Cortex of kidney (tissue), 1 donor: ENCODE data around the gene ZNF467.

Experiments
- DNase-seq: peaks from one replicate; lab custom pipeline; 2025; lab: John Stamatoyannopoulos, UW

The ZNF467 gene, protein sequence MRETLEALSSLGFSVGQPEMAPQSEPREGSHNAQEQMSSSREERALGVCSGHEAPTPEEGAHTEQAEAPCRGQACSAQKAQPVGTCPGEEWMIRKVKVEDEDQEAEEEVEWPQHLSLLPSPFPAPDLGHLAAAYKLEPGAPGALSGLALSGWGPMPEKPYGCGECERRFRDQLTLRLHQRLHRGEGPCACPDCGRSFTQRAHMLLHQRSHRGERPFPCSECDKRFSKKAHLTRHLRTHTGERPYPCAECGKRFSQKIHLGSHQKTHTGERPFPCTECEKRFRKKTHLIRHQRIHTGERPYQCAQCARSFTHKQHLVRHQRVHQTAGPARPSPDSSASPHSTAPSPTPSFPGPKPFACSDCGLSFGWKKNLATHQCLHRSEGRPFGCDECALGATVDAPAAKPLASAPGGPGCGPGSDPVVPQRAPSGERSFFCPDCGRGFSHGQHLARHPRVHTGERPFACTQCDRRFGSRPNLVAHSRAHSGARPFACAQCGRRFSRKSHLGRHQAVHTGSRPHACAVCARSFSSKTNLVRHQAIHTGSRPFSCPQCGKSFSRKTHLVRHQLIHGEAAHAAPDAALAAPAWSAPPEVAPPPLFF

GRCh38 chr7:149773446-149774236 is at the start of gene ZNF467:
TSS of gene ZNF467 (minus strand) at chr7:149773588. CDS start at chr7:149771032, 2,556 bp downstream.
- no peak for DNase-seq

GRCh38 chr7:149822353-149822943 is 49.1 kb upstream of the ZNF467 start:
- DNase-seq, result no peak

- DNase-seq, result no peak
These were observed 48.1 kb upstream of the ZNF467 start for GRCh38 chr7:149821191-149822148.

DNA sequence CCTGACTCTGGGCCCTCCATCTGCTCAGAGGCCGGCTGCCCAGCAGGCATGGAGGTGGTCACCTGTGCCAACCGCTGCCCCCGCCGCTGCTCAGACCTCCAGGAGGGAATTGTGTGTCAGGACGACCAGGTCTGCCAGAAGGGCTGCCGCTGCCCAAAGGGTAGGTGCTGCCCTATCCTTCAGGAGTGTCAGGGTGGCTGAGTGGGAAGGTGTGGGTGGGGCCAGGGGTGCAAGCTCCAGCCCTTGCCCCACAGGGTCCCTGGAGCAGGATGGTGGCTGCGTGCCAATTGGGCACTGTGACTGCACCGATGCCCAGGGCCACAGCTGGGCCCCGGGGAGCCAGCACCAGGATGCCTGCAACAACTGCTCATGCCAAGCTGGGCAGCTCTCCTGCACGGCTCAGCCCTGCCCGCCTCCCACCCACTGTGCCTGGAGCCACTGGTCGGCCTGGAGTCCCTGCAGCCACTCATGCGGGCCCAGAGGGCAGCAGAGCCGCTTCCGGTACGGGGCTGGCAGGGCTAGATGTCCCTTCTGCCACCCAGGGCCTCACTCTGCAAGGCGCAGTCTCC is 47.3 kb upstream of the ZNF467 start:
- DNase-seq, result no peak

DNA sequence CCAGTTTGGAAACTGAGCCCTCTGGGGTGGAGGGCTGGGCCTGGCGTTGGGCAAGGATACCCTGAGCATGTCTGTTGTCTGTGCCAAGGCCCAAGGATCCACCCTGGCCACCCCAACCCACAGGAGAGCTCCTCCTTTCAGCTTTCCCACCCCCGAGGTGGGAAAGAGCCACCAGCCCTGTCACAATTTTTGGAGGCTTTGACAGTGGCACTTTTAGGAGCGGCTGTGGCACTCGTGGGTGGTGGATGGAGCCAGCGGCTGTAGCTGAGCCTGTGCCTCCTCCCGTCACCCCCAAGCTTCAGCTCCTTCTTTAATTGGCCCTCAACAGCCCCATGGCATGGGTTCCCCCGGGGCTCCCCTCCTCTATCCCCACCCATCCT is 46.6 kb upstream of the ZNF467 start:
- DNase-seq, result no peak

DNA sequence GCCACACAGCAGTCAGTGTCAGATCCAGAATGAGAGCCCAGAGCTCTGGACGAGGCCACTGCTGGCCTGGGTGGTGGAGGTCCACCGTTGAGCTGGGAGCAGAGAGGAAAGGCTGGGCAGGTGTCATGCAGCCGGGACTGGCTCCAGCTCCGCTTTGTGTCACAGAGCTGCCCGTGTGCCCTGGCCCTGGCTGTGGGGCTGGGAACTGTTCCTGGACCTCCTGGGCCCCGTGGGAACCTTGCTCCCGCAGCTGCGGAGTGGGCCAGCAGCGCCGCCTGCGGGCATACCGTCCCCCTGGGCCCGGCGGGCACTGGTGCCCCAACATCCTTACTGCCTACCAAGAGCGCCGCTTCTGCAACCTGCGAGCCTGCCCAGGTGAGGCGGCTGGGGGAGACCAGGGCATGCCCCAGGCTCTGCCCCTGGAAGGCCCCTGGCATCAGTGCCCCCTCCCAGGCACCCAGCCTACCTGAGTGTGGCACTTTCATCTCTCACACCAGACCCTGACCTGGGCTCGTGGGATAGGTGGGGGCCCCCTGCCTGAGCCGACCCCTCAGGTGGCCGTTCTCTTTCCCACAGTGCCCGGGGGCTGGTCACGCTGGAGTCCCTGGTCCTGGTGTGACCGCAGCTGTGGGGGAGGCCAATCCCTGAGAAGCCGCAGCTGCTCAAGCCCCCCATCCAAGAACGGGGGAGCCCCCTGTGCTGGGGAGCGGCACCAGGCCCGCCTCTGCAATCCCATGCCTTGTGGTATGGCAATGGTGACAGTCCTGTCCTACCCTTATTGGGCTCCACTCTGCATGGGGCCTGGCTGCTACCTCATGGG is 46.0 kb upstream of the ZNF467 start:
- no peak for DNase-seq

DNA sequence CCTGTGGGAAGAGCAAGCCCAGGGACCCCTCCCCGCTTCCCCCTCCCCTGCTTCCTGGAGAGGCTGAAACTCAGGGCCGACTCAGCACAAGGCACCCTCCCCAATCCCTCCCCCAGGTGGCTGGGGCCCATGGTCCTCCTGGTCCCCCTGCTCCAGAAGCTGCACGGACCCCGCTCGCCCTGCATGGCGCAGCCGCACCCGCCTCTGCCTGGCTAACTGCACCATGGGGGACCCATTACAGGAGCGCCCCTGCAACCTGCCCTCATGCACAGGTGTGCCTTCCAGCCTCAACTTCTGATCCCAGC is 45.1 kb upstream of the ZNF467 start:
- no peak for DNase-seq

DNA sequence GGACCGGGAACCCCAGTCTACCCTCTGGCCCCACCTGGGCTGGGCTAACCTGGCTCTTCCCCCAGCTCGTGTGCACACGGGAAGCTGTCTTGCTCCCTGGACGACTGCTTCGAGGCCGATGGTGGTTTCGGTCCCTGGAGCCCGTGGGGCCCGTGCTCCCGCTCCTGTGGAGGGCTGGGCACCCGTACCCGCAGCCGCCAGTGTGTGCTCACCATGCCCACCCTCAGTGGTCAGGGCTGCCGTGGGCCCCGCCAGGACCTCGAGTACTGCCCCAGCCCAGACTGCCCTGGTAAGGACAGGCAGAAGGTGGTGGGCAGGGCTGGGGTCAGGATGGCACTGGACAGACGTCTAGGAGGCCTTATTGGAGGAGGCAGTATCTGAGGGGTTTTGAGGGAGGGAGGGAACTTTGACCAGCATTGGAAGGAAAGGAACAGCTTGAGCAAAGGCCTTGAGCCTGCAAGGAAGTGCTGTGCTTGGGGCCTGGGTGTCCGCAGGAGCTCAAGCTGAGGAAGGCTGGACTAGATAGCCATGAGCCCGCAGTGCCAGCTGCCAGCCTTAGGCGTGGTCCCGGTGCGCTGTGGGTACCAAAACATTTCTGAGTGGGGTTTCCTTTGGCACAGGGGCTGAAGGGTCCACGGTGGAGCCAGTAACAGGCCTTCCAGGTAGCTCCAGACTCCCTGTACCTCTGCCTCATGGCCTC is 44.6 kb upstream of the ZNF467 start:
- DNase-seq, result no peak

- no peak for DNase-seq
These were observed 43.9 kb upstream of the ZNF467 start for GRCh38 chr7:149817301-149817771.

GRCh38 chr7:149816794-149817193 is 43.4 kb upstream of the ZNF467 start:
- no peak for DNase-seq

DNA sequence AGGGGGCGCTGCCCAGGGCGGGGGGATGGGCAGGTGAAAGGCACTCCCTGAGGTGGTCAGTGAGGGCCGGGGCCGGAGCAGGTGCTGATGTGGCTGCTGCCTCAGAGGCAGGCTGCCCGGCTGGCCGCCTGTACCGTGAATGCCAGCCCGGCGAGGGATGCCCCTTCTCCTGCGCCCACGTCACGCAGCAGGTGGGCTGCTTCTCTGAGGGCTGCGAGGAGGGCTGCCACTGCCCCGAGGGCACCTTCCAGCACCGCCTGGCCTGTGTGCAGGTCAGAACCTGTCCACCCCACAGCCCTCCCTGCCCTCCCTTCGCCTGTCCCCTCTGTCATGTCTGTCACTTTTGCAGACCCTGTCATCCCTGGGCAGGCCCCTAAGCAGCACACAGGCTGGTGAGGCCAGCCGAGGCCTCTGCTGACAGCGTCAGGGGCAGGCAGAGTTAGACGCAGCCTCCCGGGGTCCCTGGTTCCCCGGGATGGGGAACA is 42.9 kb upstream of the ZNF467 start:
- DNase-seq, result no peak

- no peak for DNase-seq
These were observed 42.4 kb upstream of the ZNF467 start for GRCh38 chr7:149815661-149816266.

GRCh38 chr7:149815121-149815520 is 41.7 kb upstream of the ZNF467 start:
- no peak for DNase-seq

DNA sequence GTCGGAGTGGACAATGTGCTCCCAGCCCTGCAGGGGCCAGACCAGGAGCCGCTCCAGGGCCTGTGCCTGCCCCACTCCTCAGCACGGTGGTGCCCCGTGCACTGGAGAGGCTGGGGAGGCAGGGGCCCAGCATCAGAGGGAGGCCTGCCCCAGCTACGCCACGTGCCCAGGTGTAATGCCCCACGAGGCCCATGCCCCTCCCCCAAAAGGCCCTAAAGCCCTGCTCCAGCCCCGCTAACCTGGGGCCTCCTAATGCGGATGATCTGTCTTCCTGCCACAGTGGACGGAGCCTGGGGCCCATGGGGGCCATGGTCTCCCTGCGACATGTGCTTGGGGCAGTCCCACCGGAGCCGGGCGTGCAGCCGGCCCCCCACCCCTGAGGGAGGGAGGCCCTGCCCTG is 41.1 kb upstream of the ZNF467 start:
- DNase-seq, result no peak

DNA sequence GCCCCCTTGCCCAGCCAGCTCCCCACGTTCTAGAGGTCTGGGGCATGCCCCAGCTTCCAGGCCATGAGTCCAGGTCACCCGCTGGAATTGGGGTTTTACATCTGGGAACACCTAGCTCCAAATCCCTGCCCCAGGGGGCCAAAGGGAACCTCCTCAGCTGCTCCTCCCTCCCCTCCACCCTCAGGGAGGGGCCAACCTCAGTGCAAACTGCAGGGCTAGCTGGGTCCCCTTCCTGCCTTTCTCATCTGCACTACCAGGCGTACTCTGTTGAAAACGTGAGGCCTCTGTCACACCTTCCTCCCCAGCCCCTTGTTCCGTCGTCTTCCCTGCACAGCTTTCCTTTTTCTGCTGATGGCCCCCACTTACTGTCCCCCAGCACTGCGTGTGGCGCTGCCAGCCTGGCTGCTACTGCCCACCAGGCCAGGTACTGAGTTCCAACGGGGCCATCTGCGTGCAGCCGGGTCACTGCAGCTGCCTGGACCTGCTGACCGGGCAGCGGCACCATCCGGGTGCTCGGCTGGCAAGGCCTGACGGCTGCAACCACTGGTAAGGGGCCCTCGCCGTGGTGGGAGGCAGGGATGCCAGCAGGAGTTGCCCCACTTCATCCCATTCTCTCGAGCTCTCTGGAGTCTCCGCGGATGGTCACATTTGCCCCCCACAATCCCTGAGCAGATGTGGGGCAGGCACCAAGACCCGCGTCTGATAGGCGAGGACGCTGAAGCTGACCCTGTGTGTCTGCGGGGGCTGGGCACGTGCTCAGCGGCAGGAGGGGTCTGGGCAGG is 40.1 kb upstream of the ZNF467 start:
- DNase-seq, result no peak

DNA sequence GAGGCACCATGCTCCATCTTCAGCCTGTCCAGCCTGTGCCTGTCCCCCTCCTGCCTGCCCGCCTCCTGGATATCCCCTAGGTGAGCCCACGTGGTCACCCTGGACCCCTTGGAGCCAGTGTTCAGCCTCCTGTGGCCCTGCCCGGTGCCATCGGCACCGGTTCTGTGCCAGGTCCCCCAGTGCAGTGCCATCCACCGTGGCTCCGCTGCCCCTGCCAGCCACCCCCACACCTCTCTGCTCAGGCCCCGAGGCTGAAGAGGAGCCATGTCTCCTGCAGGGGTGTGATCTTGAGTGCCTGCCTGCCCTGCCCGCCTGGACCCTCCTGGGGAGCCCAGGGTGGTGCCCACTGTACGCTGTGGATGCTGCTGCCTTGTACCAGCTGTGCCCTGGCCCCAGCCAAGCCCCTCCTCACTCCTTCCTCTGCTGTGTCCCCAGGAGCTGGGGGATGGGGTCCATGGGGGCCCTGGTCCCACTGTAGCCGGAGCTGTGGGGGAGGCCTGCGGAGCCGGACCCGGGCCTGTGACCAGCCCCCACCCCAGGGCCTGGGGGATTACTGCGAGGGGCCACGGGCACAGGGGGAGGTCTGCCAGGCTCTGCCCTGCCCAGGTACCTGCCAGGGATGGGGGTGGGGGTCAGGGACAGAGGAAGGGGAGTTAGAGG is 38.6 kb upstream of the ZNF467 start:
- DNase-seq, result no peak

DNA sequence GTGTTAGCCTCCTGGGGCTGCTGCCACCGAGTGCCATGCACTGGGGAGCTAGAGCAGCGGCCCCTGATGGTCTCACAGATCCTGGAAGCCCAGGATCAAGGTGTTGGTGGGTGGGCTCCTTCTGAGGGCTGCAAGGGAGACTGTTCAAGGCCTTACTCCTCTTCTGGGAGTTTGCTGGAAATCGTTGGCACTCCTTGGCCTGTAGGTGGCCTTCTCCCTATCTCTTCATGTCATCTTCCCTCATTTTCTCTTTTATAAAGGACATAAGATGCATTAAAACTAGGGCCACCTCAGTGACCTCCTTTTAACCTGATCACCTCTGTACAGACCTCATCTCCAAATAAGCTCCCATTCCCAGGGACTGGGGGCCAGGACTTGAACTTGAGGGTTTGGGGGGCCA is 37.8 kb upstream of the ZNF467 start:
- no peak for DNase-seq

DNA sequence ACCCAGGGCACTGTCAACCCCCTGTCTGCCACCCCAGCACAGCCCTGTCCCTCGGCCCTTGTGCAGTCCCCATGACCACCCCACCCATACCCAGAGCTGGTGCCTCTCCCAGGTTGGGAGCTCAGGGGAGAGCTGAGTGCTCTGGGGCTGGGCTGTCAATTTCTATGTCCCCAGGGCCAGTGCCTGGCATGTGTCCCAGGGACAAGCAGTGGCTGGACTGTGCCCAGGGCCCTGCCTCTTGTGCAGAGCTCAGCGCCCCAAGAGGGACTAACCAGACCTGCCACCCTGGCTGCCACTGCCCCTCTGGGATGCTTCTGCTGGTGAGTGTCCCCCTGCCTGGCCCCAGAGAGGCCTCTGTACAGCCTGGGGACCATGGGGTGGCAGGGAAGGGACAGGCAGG is 35.8 kb upstream of the ZNF467 start:
- DNase-seq, result no peak
